KMS-11 (cell line): ENCODE measurements around the gene FLNB.
A peak's percentile ranks its signal among the peaks of the same experiment; 100 is the strongest.

Experiments used
- H2AFZ ChIP-seq: fragments of 200-600 bp; sonication (generic); 2 replicates; pipeline ENCODE4 v1.6.1; 2016; ENCODE audit warnings: antibody characterized with exemption, mixed run types, low read depth
- H3K27ac ChIP-seq: fragments of 200-600 bp; sonication (generic); 2 replicates; pipeline ENCODE4 v1.6.1; 2016; ENCODE audit warnings: mild to moderate bottlenecking, mixed run types
- H3K27me3 ChIP-seq: fragments of 200-600 bp; sonication (generic); 2 replicates; pipeline ENCODE4 v1.6.1; 2017; ENCODE audit warnings: mild to moderate bottlenecking, low read depth, mixed run types, moderate library complexity; ENCODE audit not compliant: insufficient read depth
- H3K36me3 ChIP-seq: fragments of 200-600 bp; sonication (generic); 2 replicates; pipeline ENCODE4 v1.6.1; 2017; ENCODE audit warnings: mild to moderate bottlenecking, mixed run types; ENCODE audit not compliant: insufficient read depth
- H3K4me1 ChIP-seq: fragments of 200-600 bp; sonication (generic); 2 replicates; pipeline ENCODE4 v1.6.1; 2016; ENCODE audit warnings: mild to moderate bottlenecking, low read depth, mixed run types; ENCODE audit not compliant: poor library complexity, severe bottlenecking
- H3K4me2 ChIP-seq: fragments of 200-600 bp; sonication (generic); 2 replicates; pipeline ENCODE4 v1.7.0; 2016; ENCODE audit warnings: mild to moderate bottlenecking, mixed run types
- H3K4me3 ChIP-seq: fragments of 200-600 bp; sonication (generic); IDR thresholded peaks from 2 replicates; pipeline ENCODE4 v1.6.1; 2017; ENCODE audit warnings: low read depth, low read length, mixed read lengths; ENCODE audit not compliant: insufficient read depth
- H3K79me2 ChIP-seq: fragments of 200-600 bp; sonication (generic); 2 replicates; pipeline ENCODE4 v1.6.1; 2016; ENCODE audit warnings: low read depth, mixed run types; ENCODE audit not compliant: insufficient read depth
- H3K9ac ChIP-seq: fragments of 200-600 bp; sonication (generic); 2 replicates; pipeline ENCODE4 v1.6.1; 2016; ENCODE audit warnings: mild to moderate bottlenecking, mixed run types
- H4K20me1 ChIP-seq: fragments of 200-600 bp; sonication (generic); 2 replicates; pipeline ENCODE4 v1.6.1; 2016; ENCODE audit warnings: mild to moderate bottlenecking, mixed run types; ENCODE audit not compliant: insufficient read depth
- CTCF ChIP-seq: fragments of 200-600 bp; sonication (generic); conservative IDR thresholded peaks from 2 replicates; pipeline ENCODE4 v1.6.1; 2017; ENCODE audit warnings: low read depth, mild to moderate bottlenecking, antibody characterized with exemption, low read length, moderate library complexity, mixed read lengths

FLNB gene

GRCh38 chr3:58037141-58037910 is 29.1 kb downstream of the FLNB start:
- Histone ChIP-seq H3K79me2 (no peaks in the 10 kb centered on the region), H3K36me3 (no peaks in the 10 kb centered on the region), H2AFZ (no peak overlapping the region), H4K20me1 (0 out of 2 replicates have a peak, but pooled peaks cover 3% of the 10 kb centered on the region), H3K4me1 (peaks cover 79% of the 10 kb centered on the region), H3K4me2 (no peak overlapping the region; the same call in 1 of the 2 replicates), H3K27me3 (peaks cover 9% of the 10 kb centered on the region; the same call in 1 of the 2 replicates), H3K27ac (no peak overlapping the region), H3K4me3 (no peak overlapping the region), H3K9ac (no peak overlapping the region)
- no peak for TF ChIP-seq CTCF

GRCh38 chr3:58038675-58039292 is 30.6 kb downstream of the FLNB start:
- peaks cover 93% of the 10 kb centered on the region for H3K4me1 ChIP-seq

GRCh38 chr3:58039601-58040000 is 31.4 kb downstream of the FLNB start:
- H3K4me1 ChIP-seq: peaks cover 91% of the 10 kb centered on the region
- 0 out of 2 replicates have a peak, but pooled peaks cover 3% of the 10 kb centered on the region for H4K20me1 ChIP-seq
- TF ChIP-seq CTCF: no peak
- no peak overlapping the region for H3K9ac ChIP-seq
- peaks cover 9% of the 10 kb centered on the region; the same call in 1 of the 2 replicates for H3K27me3 ChIP-seq
- H3K79me2 ChIP-seq: no peaks in the 10 kb centered on the region
- no peak overlapping the region for H3K27ac ChIP-seq
- H3K4me3 ChIP-seq: no peak overlapping the region
- H3K4me2 ChIP-seq: peak overlapping the region; percentile 86; the same call in 1 of the 2 replicates
- H2AFZ ChIP-seq: no peak overlapping the region
- H3K36me3 ChIP-seq: no peaks in the 10 kb centered on the region

More at GRCh38 chr3:58038675-58039292, 30.6 kb downstream of the FLNB start:
- Histone ChIP-seq H4K20me1 (0 out of 2 replicates have a peak, but pooled peaks cover 3% of the 10 kb centered on the region), H3K36me3 (no peaks in the 10 kb centered on the region), H3K9ac (no peak overlapping the region), H3K79me2 (no peaks in the 10 kb centered on the region), H3K27ac (no peak overlapping the region), H3K27me3 (peaks cover 9% of the 10 kb centered on the region; the same call in 1 of the 2 replicates), H2AFZ (no peak overlapping the region), H3K4me3 (no peak overlapping the region), H3K4me2 (no peak overlapping the region)
- no peak for TF ChIP-seq CTCF

GRCh38 chr3:58041182-58041825 is 33.1 kb downstream of the FLNB start:
- no peaks in the 10 kb centered on the region for H3K79me2 ChIP-seq
- no peak overlapping the region for H3K4me3 ChIP-seq
- H3K9ac ChIP-seq: no peak overlapping the region
- H4K20me1 ChIP-seq: 0 out of 2 replicates have a peak, but pooled peaks cover 3% of the 10 kb centered on the region
- H3K27ac ChIP-seq: 0 out of 2 replicates have a peak overlapping the region, but pooled peaks have one; percentile 22
- H3K36me3 ChIP-seq: no peaks in the 10 kb centered on the region
- H3K4me1 ChIP-seq: peaks cover 74% of the 10 kb centered on the region
- H3K27me3 ChIP-seq: peaks cover 9% of the 10 kb centered on the region; the same call in 1 of the 2 replicates
- no peak for TF ChIP-seq CTCF
- no peak overlapping the region for H2AFZ ChIP-seq
- H3K4me2 ChIP-seq: peak overlapping the region; percentile 86
